ENCODE data around the gene SEMA3A.

The SEMA3A gene

GRCh38 chr7:83918142-83918541, 276.4 kb downstream of the SEMA3A start:
- DNase-seq, result no peak

GRCh38 chr7:83913174-83913573, 281.4 kb downstream of the SEMA3A start:
- intact Hi-C loops (cut with DNase I), result no loop called here
- DNase-seq, result no peak

More at GRCh38 chr7:83918142-83918541, 276.4 kb downstream of the SEMA3A start:
- intact Hi-C loops (cut with DNase I), result no loop called here

GRCh38 chr7:83908526-83908925, 286.1 kb downstream of the SEMA3A start:
- intact Hi-C loops (cut with DNase I), result no loop called here
- DNase-seq, result no peak

Data from head of caudate nucleus (tissue), 42 donors.